A549 (cell line): ENCODE results near the gene PSMC3IP. TPM values are rescaled to one million over a fixed set of nuclear protein-coding genes. Genes with fewer than 3 reads are reported as not detected.

ENCODE experiments used
- ATAC-seq, 2 experiments: fragments of 200-7000 bp in 1 of 2; fragments of >200 bp in 1 of 2; cut with Nextera tagmentation in 1 of 2; cut with Tn5 transposase in 1 of 2; 3 replicates each; pipeline versions ENCODE4 v1.8.0 to v1.9.1; 2018 to 2020; ENCODE audit warnings: mild to moderate bottlenecking in 1 of 2, moderate library complexity in 1 of 2
- CTCF ChIA-PET: fragments of 300-600 bp; sonication (Branson Sonifier 250); formaldehyde crosslinking; extraction: SDS; loops from one replicate; lab custom pipeline; 2021; ENCODE audit warnings: antibody characterized with exemption, inconsistent platforms; lab: Yijun Ruan, JAX
- POLR2A ChIA-PET: fragments of 350-600 bp; formaldehyde crosslinking; extraction: SDS; loops from one replicate; lab custom pipeline; 2021; ENCODE audit warnings: antibody characterized with exemption, inconsistent platforms; lab: Yijun Ruan, JAX
- DNase-seq, 2 experiments: peaks; one replicate each; pipeline versions ENCODE4 v3.0.0 to v3.0.0-alpha.2; 2011 to 2016; ENCODE audit warnings: low read depth in 1 of 2, low spot score in 1 of 2
- FAIRE-seq: peaks from 2 replicates; lab custom pipeline; 2011; peaks lifted over from hg19 to GRCh38; lab: Jason Lieb, UNC
- H3K27ac ChIP-seq, 2 experiments: fragments of >200 bp; sonication (Bioruptor Twin); formaldehyde crosslinking; 3 replicates each; pipeline ENCODE4 v1.5.1; 2016 to 2017
- H3K4me1 ChIP-seq: fragments of >200 bp; sonication (Bioruptor Twin); formaldehyde crosslinking; 3 replicates; pipeline ENCODE4 v1.6.1; 2016
- H3K4me2 ChIP-seq: fragments of >200 bp; sonication (Bioruptor Twin); formaldehyde crosslinking; 3 replicates; pipeline ENCODE4 v1.6.1; 2016
- H3K4me3 ChIP-seq: fragments of >200 bp; sonication (Bioruptor Twin); formaldehyde crosslinking; 3 replicates; pipeline ENCODE4 v1.5.1; 2016
- H3K9me3 ChIP-seq: fragments of >200 bp; sonication (Bioruptor Twin); formaldehyde crosslinking; 3 replicates; pipeline ENCODE4 v1.6.1; 2016
- BHLHE40 ChIP-seq: IDR thresholded peaks from 2 replicates; pipeline ENCODE4 v1.6.1; 2012; ENCODE audit warnings: low read depth, low read length, inconsistent platforms
- CBX2 ChIP-seq: fragments of 200-600 bp; sonication (generic); IDR thresholded peaks from 2 replicates; pipeline ENCODE4 v1.6.1; 2016; ENCODE audit warnings: low read depth, mild to moderate bottlenecking, borderline replicate concordance
- CBX8 ChIP-seq: fragments of 200-600 bp; sonication (generic); IDR thresholded peaks from 2 replicates; pipeline ENCODE4 v1.6.1; 2016
- CHD2 ChIP-seq: fragments of 150-350 bp; IDR thresholded peaks from 2 replicates; pipeline ENCODE4 v1.6.1; 2014; ENCODE audit warnings: low read length; ENCODE audit not compliant: partially characterized antibody
- CHD4 ChIP-seq: fragments of 200-600 bp; sonication (generic); IDR thresholded peaks from 2 replicates; pipeline ENCODE4 v1.6.1; 2016; ENCODE audit warnings: antibody characterized with exemption, mild to moderate bottlenecking, borderline replicate concordance
- E2F6 ChIP-seq: IDR thresholded peaks from 2 replicates; pipeline ENCODE4 v1.6.1; 2012; ENCODE audit warnings: low read depth, borderline replicate concordance
- EHF ChIP-seq: fragments of 250-450 bp; sonication (Bioruptor Pico); IDR thresholded peaks from 2 replicates; pipeline ENCODE4 v1.5.0; 2020; ENCODE audit warnings: mild to moderate bottlenecking
- FOSL2 ChIP-seq, 2 experiments: fragments of 450-650 bp in 1 of 2; fragments of >200 bp in 1 of 2; sonication (Bioruptor Twin) in 1 of 2; formaldehyde crosslinking; IDR thresholded peaks; 2 replicates each; pipeline versions ENCODE4 v1.5.0 to v1.6.1; 2016 to 2020; ENCODE audit warnings: mild to moderate bottlenecking in 1 of 2, moderate library complexity in 1 of 2
- GATA3 ChIP-seq: IDR thresholded peaks from 2 replicates; pipeline ENCODE4 v1.6.1; 2012; ENCODE audit warnings: borderline replicate concordance
- HDAC2 ChIP-seq: fragments of 200-600 bp; sonication (generic); IDR thresholded peaks from 2 replicates; pipeline ENCODE4 v1.6.1; 2016
- HES2 ChIP-seq: fragments of >200 bp; sonication (Bioruptor Twin); formaldehyde crosslinking; IDR thresholded peaks from 2 replicates; pipeline ENCODE4 v1.6.1; 2016
- HEYL ChIP-seq: fragments of 250-450 bp; sonication (Bioruptor Pico); IDR thresholded peaks from 2 replicates; pipeline ENCODE4 v1.8.0; 2021; ENCODE audit warnings: mild to moderate bottlenecking, moderate library complexity
- HOXA7 ChIP-seq: fragments of 250-450 bp; sonication (Bioruptor Pico); IDR thresholded peaks from 2 replicates; pipeline ENCODE4 v1.5.0; 2020; ENCODE audit warnings: mild to moderate bottlenecking, moderate library complexity
- HOXB13 ChIP-seq: fragments of 250-450 bp; sonication (Bioruptor Pico); IDR thresholded peaks from 2 replicates; pipeline ENCODE4 v1.5.0; 2020; ENCODE audit warnings: low read depth, mild to moderate bottlenecking, moderate library complexity
- HOXB5 ChIP-seq: fragments of 250-450 bp; sonication (Bioruptor Pico); IDR thresholded peaks from 2 replicates; pipeline ENCODE4 v1.5.0; 2020; ENCODE audit warnings: mild to moderate bottlenecking, moderate library complexity
- JUNB ChIP-seq: fragments of >200 bp; sonication (Bioruptor Twin); formaldehyde crosslinking; IDR thresholded peaks from 2 replicates; pipeline ENCODE4 v1.6.1; 2016
- KDM1A ChIP-seq: fragments of 200-600 bp; sonication (generic); IDR thresholded peaks from 2 replicates; pipeline ENCODE4 v1.6.1; 2016; ENCODE audit warnings: low read depth, mild to moderate bottlenecking
- KDM5A ChIP-seq: fragments of 200-600 bp; sonication (generic); IDR thresholded peaks from 2 replicates; pipeline ENCODE4 v1.6.1; 2016; ENCODE audit warnings: antibody characterized with exemption, mild to moderate bottlenecking
- MAFK ChIP-seq: fragments of 450-650 bp; IDR thresholded peaks from 2 replicates; pipeline ENCODE4 v1.6.1; 2014; ENCODE audit not compliant: partially characterized antibody
- MAZ ChIP-seq: fragments of 150-350 bp; IDR thresholded peaks from 2 replicates; pipeline ENCODE4 v1.6.1; 2014; ENCODE audit warnings: antibody characterized with exemption, low read depth, low read length, borderline replicate concordance
- MYC ChIP-seq: IDR thresholded peaks from 2 replicates; pipeline ENCODE4 v1.6.1; 2012; ENCODE audit warnings: mild to moderate bottlenecking, inconsistent platforms, low read length, improper control_type of control experiment, borderline replicate concordance
- NPAS2 ChIP-seq: fragments of 250-450 bp; sonication (Bioruptor Pico); IDR thresholded peaks from 2 replicates; pipeline ENCODE4 v1.8.0; 2022; ENCODE audit warnings: mild to moderate bottlenecking, moderate library complexity, borderline replicate concordance
- POLR2AphosphoS2 ChIP-seq: conservative IDR thresholded peaks from 2 replicates; pipeline ENCODE4 v1.6.1; 2012; ENCODE audit warnings: low read length, improper control_type of control experiment, inconsistent platforms
- RARB ChIP-seq: fragments of 250-450 bp; sonication (Bioruptor Pico); IDR thresholded peaks from 2 replicates; pipeline ENCODE4 v1.8.0; 2021; ENCODE audit warnings: mild to moderate bottlenecking, moderate library complexity
- RFX5 ChIP-seq: fragments of 450-650 bp; IDR thresholded peaks from 2 replicates; pipeline ENCODE4 v1.7.1; 2014; ENCODE audit warnings: antibody characterized with exemption, mild to moderate bottlenecking, moderate library complexity
- SREBF2 ChIP-seq: fragments of 450-650 bp; IDR thresholded peaks from 2 replicates; pipeline ENCODE4 v1.6.1; 2014; ENCODE audit warnings: mild to moderate bottlenecking, moderate library complexity
- ZFP36 ChIP-seq: fragments of 450-650 bp; IDR thresholded peaks from 2 replicates; pipeline ENCODE4 v1.6.1; 2014; ENCODE audit warnings: borderline replicate concordance; ENCODE audit not compliant: partially characterized antibody
- ZNF302 ChIP-seq: fragments of 250-450 bp; sonication (Bioruptor Pico); IDR thresholded peaks from 2 replicates; pipeline ENCODE4 v1.9.0; 2021; ENCODE audit warnings: inconsistent platforms, mild to moderate bottlenecking, moderate library complexity
- WGBS: methylation state at CpG from one replicate; pipeline ENCODE4 v1.1.6; 2017; ENCODE audit errors: missing lambda C conversion rate; 5-methylcytosine and 5-hydroxymethylcytosine counted together
- polyA plus RNA-seq, 4 experiments: library from polyadenylated mRNA; depleted of rRNA in 3 of 4; stranded (reverse); fragments of >200 nt; fragmentation: RNase III in 1 of 4; extraction: RNeasy Plus Mini Kit Qiagen cat#74134 plus additional on column Dnase treatment in 1 of 4; gene quantifications; 2 replicates in 3 of 4; 3 replicates in 1 of 4; pipeline ENCODE4 v1.2.3, GENCODE V29; 2011 to 2017
- TF ChIP-seq, protein P1 (sequence below): IDR thresholded peaks from 2 replicates; pipeline ENCODE4 v1.6.1; 2012
- TF ChIP-seq, protein P2 (sequence below): fragments of 150-350 bp; IDR thresholded peaks from 2 replicates; pipeline ENCODE4 v1.6.1; 2014; ENCODE audit warnings: low read depth, mild to moderate bottlenecking, low read length
- TF ChIP-seq, protein P3 (sequence below): IDR thresholded peaks from 2 replicates; pipeline ENCODE4 v1.6.1; 2012

The PSMC3IP gene
- polyA plus RNA-seq, 2 of the 4 experiments (the other 2 are of a cell fraction): 26.1 to 37.9 TPM

DNA sequence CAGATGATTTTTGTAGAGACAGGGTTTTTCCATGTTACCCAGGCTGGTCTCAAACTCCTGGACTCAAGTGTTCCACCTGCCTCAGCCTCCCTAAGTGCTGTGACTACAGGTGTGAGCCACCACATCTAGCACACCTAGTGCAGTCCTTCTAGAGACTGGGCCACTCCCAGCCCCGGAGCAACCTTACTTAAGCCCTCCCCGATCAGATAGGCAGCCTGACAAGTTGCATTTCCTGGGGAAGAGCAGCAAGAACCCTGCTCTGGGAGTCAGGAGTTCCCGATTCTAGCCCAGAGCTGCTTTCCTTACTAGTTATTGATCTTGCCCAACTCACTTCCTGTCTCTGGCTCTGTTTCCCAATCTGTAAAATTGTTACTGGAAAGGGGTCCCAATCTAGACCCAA, 48.5 kb downstream of the PSMC3IP start:
- TF ChIP-seq JUNB (no peak), CHD4 (no peak), HOXB5 (no peak), HOXB13 (CRISPR knock-in tag) (no peak)
- TF ChIP-seq, protein P1, sequence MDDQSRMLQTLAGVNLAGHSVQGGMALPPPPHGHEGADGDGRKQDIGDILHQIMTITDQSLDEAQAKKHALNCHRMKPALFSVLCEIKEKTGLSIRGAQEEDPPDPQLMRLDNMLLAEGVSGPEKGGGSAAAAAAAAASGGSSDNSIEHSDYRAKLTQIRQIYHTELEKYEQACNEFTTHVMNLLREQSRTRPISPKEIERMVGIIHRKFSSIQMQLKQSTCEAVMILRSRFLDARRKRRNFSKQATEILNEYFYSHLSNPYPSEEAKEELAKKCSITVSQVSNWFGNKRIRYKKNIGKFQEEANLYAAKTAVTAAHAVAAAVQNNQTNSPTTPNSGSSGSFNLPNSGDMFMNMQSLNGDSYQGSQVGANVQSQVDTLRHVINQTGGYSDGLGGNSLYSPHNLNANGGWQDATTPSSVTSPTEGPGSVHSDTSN: no peak
- FAIRE-seq (no peak), ATAC-seq (no peak), DNase-seq (no peak)
- Histone ChIP-seq H3K4me1 (peaks cover 44% of the 10 kb centered on the region), H3K9me3 (no peaks in the 10 kb centered on the region), H3K27ac (peak overlapping the region in 1 of 2 experiments; percentile 85; a peak in 3 of 6 replicates), H3K4me2 (no peak overlapping the region), H3K4me3 (no peak overlapping the region)
- CTCF ChIA-PET: interaction anchor here (0.6 to 11.5 kb wide), 6 partner anchors 13 to 217 kb away, joined by 3 to 231 read pairs (median 70); partner anchors contain the start of gene CAVIN1
- 93% methylated on average over 3 of the region's 3 CpGs for whole genome bisulfite sequencing
- POLR2A ChIA-PET: no interaction called here

- DNase-seq: no peak
- TF ChIP-seq CBX8 (no peak), GATA3 (no peak), CBX2 (no peak), RARB (CRISPR knock-in tag) (no peak), EHF (CRISPR knock-in tag) (no peak), ZNF302 (CRISPR knock-in tag) (no peak), MYC (no peak), CHD4 (no peak), RFX5 (no peak), E2F6 (no peak), ZFP36 (no peak), KDM1A (no peak), NPAS2 (CRISPR knock-in tag) (no peak), HOXA7 (no peak), CHD2 (no peak)
- H3K4me3 ChIP-seq: no peak overlapping the region
- CTCF ChIA-PET: interaction anchor here (0.6 to 11.5 kb wide), 77 partner anchors 9 to 562 kb away, joined by 3 to 231 read pairs (median 5); partner anchors contain the start of genes AARSD1, CAVIN1, HSD17B1 and KAT2A
- no peak for FAIRE-seq
- WGBS: 79% methylated on average over 6 of the region's 6 CpGs
- H3K4me1 ChIP-seq: peaks cover 44% of the 10 kb centered on the region
- peak overlapping the region in 1 of 2 experiments; percentile 80; a peak in 3 of 6 replicates for H3K27ac ChIP-seq
- no peaks in the 10 kb centered on the region for H3K9me3 ChIP-seq
- POLR2A ChIA-PET: interaction anchor here (0.6 to 1.3 kb wide), 5 partner anchors 8 to 112 kb away, joined by 3 to 11 read pairs (median 4); partner anchors contain the start of genes CAVIN1 and NAGLU
- no peak overlapping the region for H3K4me2 ChIP-seq
- ATAC-seq: no peak
These were observed 49.6 kb downstream of the PSMC3IP start for GRCh38 chr17:42527932-42528331.

DNA sequence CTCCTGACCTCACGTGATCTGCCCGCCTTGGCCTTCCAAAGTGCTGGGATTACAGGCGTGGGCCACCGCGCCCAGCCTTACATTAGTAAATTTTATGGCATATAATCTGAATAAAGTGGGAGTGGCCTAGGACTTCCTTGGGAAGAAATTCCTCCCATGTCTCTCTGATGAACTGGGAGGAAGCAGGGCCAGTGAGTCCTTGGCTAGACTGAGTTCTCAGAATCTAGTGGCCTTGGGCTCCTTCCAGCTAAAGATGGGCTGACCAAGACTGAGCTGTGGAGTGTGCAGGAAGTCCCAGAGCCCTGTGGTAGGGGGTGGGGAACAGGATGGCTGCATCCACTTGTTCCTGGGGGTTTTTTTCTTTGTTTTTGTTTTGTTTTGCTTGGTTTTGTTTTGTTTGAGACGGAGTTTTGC, 51.5 kb downstream of the PSMC3IP start:
- H3K27ac ChIP-seq: peak overlapping the region; percentile 26 to 80; a peak in 5 of 6 replicates
- DNase-seq: peak in 1 of 2 experiments; percentile 53

More for the DNA sequence above, 51.5 kb downstream of the PSMC3IP start:
- Histone ChIP-seq H3K4me1 (peaks cover 55% of the 10 kb centered on the region), H3K9me3 (no peaks in the 10 kb centered on the region), H3K4me3 (no peak overlapping the region), H3K4me2 (peak overlapping the region; percentile 9; the same call in 1 of the 3 replicates)
- FAIRE-seq (no peak), ATAC-seq (peak in 1 of 2 experiments; percentile 27; a peak in 2 of 6 replicates)
- ChIA-PET CTCF (interaction anchor here (1.0 to 11.5 kb wide), 16 partner anchors 10 to 244 kb away, joined by 4 to 231 read pairs (median 22); partner anchors contain the start of genes CAVIN1 and NAGLU), POLR2A (no interaction called here)
- WGBS: 76% methylated on average over 6 of the region's 6 CpGs
- TF ChIP-seq CHD4: no peak
- TF ChIP-seq E2F6: no peak
- no peak for TF ChIP-seq FOSL2 (IDR thresholded peaks at IDR 0.05)
- no peak for TF ChIP-seq FOSL2 (CRISPR knock-in tag; IDR thresholded peaks at IDR 0.05)
- no peak for TF ChIP-seq POLR2AphosphoS2
- no peak for TF ChIP-seq SREBF2
- TF ChIP-seq, protein P2, sequence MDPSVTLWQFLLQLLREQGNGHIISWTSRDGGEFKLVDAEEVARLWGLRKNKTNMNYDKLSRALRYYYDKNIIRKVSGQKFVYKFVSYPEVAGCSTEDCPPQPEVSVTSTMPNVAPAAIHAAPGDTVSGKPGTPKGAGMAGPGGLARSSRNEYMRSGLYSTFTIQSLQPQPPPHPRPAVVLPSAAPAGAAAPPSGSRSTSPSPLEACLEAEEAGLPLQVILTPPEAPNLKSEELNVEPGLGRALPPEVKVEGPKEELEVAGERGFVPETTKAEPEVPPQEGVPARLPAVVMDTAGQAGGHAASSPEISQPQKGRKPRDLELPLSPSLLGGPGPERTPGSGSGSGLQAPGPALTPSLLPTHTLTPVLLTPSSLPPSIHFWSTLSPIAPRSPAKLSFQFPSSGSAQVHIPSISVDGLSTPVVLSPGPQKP: no peak
- TF ChIP-seq JUNB: no peak
- TF ChIP-seq KDM5A: no peak
- no peak for TF ChIP-seq ZNF302 (CRISPR knock-in tag)
- no peak for TF ChIP-seq MAZ
- TF ChIP-seq RFX5: no peak
- no peak for TF ChIP-seq BHLHE40
- no peak for TF ChIP-seq HOXB13 (CRISPR knock-in tag)
- TF ChIP-seq HES2: no peak
- no peak for TF ChIP-seq HDAC2
- no peak for TF ChIP-seq HEYL (CRISPR knock-in tag)
- TF ChIP-seq, protein P3, sequence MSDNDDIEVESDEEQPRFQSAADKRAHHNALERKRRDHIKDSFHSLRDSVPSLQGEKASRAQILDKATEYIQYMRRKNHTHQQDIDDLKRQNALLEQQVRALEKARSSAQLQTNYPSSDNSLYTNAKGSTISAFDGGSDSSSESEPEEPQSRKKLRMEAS: no peak
- TF ChIP-seq MAFK: no peak
- TF ChIP-seq CBX8: no peak
